Subcutaneous abdominal adipose tissue (tissue), 5 donors: ENCODE measurements around the gene PANK4.
"Not testable (repeated sequence)": the region's sequence is repeated elsewhere in the genome, so short reads cannot be mapped to it uniquely, and the experiment has no call there.

Experiments used
- H3K27ac ChIP-seq: one replicate; pipeline ENCODE4 v1.7.0; 2013; ENCODE audit warnings: low read depth, mild to moderate bottlenecking, inconsistent platforms, low read length, moderate library complexity
- H3K27me3 ChIP-seq, 5 donors: one replicate each; pipeline ENCODE4 v1.7.0; 2013; ENCODE audit warnings: low read length in 5 of 5, inconsistent platforms in 1 of 5; ENCODE audit not compliant: control insufficient read depth in 5 of 5, insufficient read depth in 4 of 5
- H3K36me3 ChIP-seq, 5 donors: one replicate each; pipeline ENCODE4 v1.7.0; 2013; ENCODE audit warnings: low read length in 5 of 5; ENCODE audit not compliant: control insufficient read depth in 5 of 5, insufficient read depth in 5 of 5
- H3K4me1 ChIP-seq, 5 donors: one replicate each; pipeline ENCODE4 v1.7.0; 2013; ENCODE audit warnings: low read length in 5 of 5, mild to moderate bottlenecking in 3 of 5, moderate library complexity in 1 of 5; ENCODE audit not compliant: control insufficient read depth in 5 of 5, insufficient read depth in 5 of 5
- H3K4me3 ChIP-seq, 5 donors: one replicate each; pipeline ENCODE4 v1.7.0; 2013; ENCODE audit warnings: low read length in 5 of 5, low read depth in 1 of 5
- H3K9ac ChIP-seq, 5 donors: one replicate each; pipeline ENCODE4 v1.7.0; 2013; ENCODE audit warnings: low read length in 5 of 5, mild to moderate bottlenecking in 4 of 5, moderate library complexity in 3 of 5
- H3K9me3 ChIP-seq, 5 donors: one replicate each; pipeline ENCODE4 v1.7.0; 2013; ENCODE audit warnings: low read length in 5 of 5; ENCODE audit not compliant: control insufficient read depth in 5 of 5
- donor health status: healthy.
- donor health status: healthy.
- donor health status: healthy.
- donor health status: healthy.
- donor health status: healthy.

Gene PANK4

DNA sequence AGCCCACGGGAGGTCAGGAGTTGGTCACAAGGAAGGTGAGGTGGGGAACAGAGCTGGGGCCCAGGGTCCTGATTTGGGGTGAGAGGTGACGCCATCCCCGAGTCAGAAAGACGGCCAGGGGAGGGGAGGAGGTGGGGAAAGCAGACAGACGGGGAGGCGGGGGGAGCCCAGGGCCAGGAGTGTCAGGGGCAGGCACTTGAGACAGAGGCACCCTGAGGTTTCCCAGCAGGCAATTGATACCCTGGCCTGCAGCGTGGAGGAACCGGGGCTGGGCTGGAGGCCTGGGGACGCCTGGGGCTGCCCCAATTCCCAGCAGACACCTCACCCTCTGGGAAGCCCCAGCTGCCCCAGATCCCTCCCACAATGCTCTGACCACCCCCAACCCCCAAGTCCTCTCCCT, 26.7 kb upstream of the PANK4 start:
- not testable (repeated sequence) for H3K9me3 ChIP-seq, H3K27ac ChIP-seq, H3K4me3 ChIP-seq, H3K36me3 ChIP-seq, H3K9ac ChIP-seq, H3K27me3 ChIP-seq
- peaks cover 7 to 67% (median 57%) of the 10 kb centered on the region in 5 donors for H3K4me1 ChIP-seq

DNA sequence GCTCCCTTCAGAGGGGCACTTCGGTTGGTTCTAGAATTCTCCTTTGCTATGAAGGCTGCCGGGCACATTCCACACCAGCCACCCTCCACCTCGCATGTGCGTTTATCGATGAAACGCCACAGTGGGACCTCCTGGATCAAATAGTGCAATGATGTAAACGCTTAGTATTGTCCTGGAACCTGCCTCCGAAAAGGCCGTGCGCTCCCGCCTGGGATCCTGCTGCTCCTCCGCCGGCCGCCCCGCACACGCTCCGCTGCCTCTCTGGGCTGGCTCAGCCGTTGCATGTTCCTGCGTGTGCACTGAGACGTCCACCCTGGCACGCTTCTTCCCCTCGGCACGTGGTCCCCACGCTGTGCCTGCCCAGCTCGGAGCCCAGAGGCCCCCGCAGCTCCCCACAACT, 25.8 kb upstream of the PANK4 start:
- peak overlapping the region; percentile 23 for H3K27ac ChIP-seq
- H3K27me3 ChIP-seq: peaks cover 0 to 3% (median under 1%) of the 10 kb centered on the region in 5 donors
- no peak overlapping the region for H3K9ac ChIP-seq
- H3K4me3 ChIP-seq: no peak overlapping the region
- H3K9me3 ChIP-seq: no peaks in the 10 kb centered on the region
- peaks cover 5 to 67% (median 57%) of the 10 kb centered on the region in 5 donors for H3K4me1 ChIP-seq
- no peaks in the 10 kb centered on the region for H3K36me3 ChIP-seq

DNA sequence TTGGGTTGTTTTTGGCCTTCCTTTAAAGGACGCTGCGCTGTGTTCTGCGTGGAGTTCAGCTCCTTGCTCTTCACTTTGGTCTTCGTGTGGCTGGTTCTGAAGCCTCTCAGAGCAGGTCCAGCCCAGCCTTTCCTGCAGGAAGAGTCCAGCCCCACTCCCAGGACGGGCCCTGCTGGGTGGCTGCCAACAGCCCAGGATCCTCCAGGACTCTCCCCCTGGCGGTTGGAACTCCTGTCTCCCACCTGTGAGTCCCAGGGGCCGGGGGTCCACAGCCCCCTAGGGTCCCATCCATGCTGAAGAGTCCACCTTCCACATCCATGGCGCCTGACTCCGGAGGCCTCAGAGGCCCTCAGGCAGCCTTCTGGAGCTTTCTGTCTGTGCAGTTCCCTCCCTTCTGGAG, 25.1 kb upstream of the PANK4 start:
- Histone ChIP-seq H3K4me3 (peak overlapping the region in 4 of 5 donors; percentile 15 to 54 (median 47)), H3K4me1 (peaks cover 5 to 67% (median 57%) of the 10 kb centered on the region in 5 donors)

DNA sequence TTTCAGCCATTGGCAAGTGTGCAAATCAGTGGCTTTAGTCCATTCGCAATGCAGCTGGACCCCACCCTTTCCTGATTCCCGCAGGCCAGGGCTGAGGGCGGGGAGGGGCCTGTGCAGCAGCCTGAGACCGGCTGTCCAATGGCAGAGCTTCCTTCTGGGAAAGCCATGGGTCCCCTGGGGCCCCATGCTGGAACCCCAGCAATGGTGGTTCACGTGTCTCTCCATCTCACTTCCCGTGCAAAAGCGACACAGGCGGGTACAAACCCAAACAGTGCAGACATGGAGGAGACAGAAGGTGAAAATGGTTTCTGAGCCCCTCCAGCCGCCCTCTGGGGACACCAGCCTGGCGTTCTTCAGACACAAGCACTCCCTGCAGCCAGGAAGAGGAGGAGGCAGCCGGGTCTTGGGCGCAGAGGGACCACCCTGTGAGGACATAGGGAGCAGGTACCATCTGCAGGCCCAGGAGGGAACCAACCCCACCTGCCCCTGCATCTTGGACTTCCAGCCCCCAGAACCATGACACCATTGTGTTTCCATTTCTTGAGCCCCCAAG, 24.0 kb upstream of the PANK4 start:
- peak overlapping the region in 2 of 5 donors; percentile 50 to 54 for H3K4me3 ChIP-seq
- peak overlapping the region; percentile 23 for H3K27ac ChIP-seq
- peaks cover 2 to 66% (median 53%) of the 10 kb centered on the region in 5 donors for H3K4me1 ChIP-seq
- not testable (repeated sequence) for H3K36me3 ChIP-seq, H3K9me3 ChIP-seq, H3K9ac ChIP-seq, H3K27me3 ChIP-seq

More for the DNA sequence above, 25.1 kb upstream of the PANK4 start:
- not testable (repeated sequence) for H3K36me3 ChIP-seq, H3K27me3 ChIP-seq, H3K9me3 ChIP-seq, H3K9ac ChIP-seq
- H3K27ac ChIP-seq: peak overlapping the region; percentile 23

GRCh38 chr1:2549367-2550029, 23.1 kb upstream of the PANK4 start:
- H3K4me1 ChIP-seq: peaks cover 3 to 66% (median 52%) of the 10 kb centered on the region in 5 donors
- peak overlapping the region in 4 of 5 donors; percentile 63 to 81 (median 70) for H3K9ac ChIP-seq
- H3K27ac ChIP-seq: peak overlapping the region; percentile 95
- not testable (repeated sequence) for H3K9me3 ChIP-seq, H3K36me3 ChIP-seq, H3K27me3 ChIP-seq
- peak overlapping the region in 4 of 5 donors; percentile 47 to 68 (median 58) for H3K4me3 ChIP-seq

DNA sequence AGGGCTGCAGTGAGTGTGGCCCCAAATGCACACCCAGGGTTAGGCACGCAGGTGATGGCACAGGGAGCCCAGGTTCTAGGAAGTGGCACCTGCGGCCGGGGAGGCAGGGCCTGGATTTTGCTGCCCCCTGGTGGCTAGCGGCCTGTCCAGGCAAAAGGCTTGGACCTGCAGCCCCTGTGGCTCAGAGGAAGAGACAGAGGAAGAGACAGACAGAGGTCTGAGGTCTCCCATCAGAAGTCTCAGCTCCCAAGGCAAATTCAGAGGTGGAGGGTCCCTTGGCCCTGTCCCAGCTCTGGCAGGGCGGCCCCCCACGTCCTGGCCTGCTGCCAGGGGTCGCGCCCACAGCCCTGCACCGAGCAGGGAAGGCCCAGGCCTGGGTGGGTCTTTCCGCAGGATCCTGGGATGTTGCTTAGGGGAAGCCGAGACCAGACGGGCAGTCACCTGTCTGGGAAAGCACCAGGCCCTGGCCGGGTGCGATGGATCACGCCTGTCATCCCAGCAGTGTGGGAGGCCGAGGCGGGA, 21.7 kb upstream of the PANK4 start:
- Histone ChIP-seq H3K9me3 (no peaks in the 10 kb centered on the region), H3K4me1 (peaks cover 3 to 73% (median 60%) of the 10 kb centered on the region in 5 donors), H3K4me3 (peak overlapping the region in 4 of 5 donors; percentile 57 to 68 (median 59)), H3K27ac (peak overlapping the region; percentile 95), H3K9ac (peak overlapping the region in 4 of 5 donors; percentile 40 to 70 (median 59)), H3K27me3 (peaks cover 0 to 16% (median 12%) of the 10 kb centered on the region in 5 donors), H3K36me3 (no peaks in the 10 kb centered on the region)

- peak overlapping the region in 3 of 5 donors; percentile 58 to 70 (median 60) for H3K9ac ChIP-seq
- peaks cover 3 to 73% (median 60%) of the 10 kb centered on the region in 5 donors for H3K4me1 ChIP-seq
- peaks cover 0 to 18% (median 12%) of the 10 kb centered on the region in 5 donors for H3K27me3 ChIP-seq
- no peaks in the 10 kb centered on the region for H3K9me3 ChIP-seq
- no peaks in the 10 kb centered on the region for H3K36me3 ChIP-seq
- peak overlapping the region; percentile 95 for H3K27ac ChIP-seq
- peak overlapping the region in 4 of 5 donors; percentile 25 to 68 (median 49) for H3K4me3 ChIP-seq
Measured at GRCh38 chr1:2547210-2548067, 21.0 kb upstream of the PANK4 start.

DNA sequence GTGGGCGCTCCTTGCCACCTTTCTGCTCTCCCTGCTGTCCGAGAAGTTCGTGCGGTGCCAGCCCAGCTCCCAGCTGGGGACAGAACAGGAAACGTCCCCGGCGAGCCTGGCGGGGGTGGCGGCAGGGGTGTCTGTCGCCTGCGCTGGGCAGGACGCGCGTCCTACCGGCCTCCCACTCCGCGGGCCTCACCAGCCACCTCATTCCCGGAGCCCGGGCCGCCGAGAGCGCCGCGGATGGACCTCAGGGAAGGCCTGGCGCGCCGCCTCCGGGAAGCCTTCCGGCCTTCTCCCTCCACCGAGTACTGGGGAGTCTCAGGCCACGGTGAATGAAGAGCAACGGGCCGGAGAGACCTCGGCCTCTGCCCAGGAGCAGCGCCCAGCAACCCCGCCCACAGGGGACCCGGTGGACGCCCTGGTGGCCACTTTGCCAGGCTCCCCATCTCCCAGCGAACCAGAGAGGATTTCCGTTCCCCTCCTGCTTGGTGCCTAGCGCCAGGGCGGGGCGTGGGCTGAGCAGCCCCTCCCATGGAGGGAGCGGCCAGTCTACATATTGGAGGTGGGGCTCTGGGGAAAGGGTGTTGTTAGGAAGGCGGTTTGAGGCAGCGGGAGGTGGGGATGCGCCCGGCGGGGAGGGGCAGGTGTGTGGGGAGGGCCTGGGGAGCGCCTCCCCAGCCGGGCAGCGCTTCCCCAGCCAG, 20.3 kb upstream of the PANK4 start:
- Histone ChIP-seq H3K9ac (peak overlapping the region in 4 of 5 donors; percentile 20 to 69 (median 38)), H3K4me1 (peaks cover 3 to 75% (median 60%) of the 10 kb centered on the region in 5 donors), H3K27me3 (peaks cover 0 to 23% (median 15%) of the 10 kb centered on the region in 5 donors), H3K36me3 (no peaks in the 10 kb centered on the region), H3K4me3 (peak overlapping the region in 4 of 5 donors; percentile 39 to 68 (median 54)), H3K27ac (peak overlapping the region; percentile 95), H3K9me3 (no peaks in the 10 kb centered on the region)

DNA sequence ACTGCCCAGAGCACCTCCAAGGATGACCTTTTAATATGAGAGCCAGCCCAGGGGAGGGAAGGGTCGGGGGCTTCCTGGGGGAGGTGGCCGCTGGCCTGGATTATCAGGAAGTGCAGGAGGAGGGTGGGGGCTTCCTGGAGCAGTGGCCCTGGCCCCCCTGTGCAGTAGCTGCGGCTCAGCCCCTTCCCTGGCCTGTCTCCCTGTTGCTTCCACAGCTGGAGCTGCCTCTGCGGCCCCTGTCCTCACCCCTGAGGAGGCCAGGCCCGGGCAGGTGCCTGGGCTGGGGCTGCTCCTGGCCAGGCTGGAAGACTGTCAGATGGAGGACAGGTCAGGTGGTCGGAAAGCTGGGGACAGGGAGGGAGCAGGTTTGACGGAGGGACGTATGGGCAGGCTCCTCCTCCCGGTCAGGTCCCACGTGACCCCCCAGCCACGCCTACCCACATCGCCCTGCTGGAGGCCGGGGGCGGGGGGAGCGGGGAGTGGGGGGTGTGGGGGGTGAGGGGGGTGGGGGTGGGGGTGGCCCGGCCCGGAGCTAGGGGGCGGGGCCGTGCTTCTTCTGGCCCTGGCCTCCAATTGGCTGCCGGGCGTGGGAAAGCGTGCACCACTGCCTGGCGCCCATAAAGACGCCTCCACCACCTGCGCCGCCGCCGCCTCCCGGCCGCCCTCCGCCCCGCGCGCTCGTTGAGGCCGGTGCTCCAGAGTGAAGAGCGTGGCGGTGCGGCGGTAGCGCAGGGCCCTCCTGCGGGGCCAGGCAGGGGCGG, 19.5 kb upstream of the PANK4 start:
- peak overlapping the region; percentile 95 for H3K27ac ChIP-seq
- peak overlapping the region in 3 of 5 donors; percentile 20 to 69 (median 56) for H3K9ac ChIP-seq
- H3K36me3 ChIP-seq: no peaks in the 10 kb centered on the region

More for the DNA sequence above, 19.5 kb upstream of the PANK4 start:
- Histone ChIP-seq H3K9me3 (no peaks in the 10 kb centered on the region), H3K4me1 (peaks cover 3 to 74% (median 60%) of the 10 kb centered on the region in 5 donors), H3K27me3 (peaks cover 0 to 25% (median 18%) of the 10 kb centered on the region in 5 donors), H3K4me3 (peak overlapping the region in 3 of 5 donors; percentile 48 to 68 (median 59))
